CD4-positive, alpha-beta T cell treated with Interleukin-15 for 4 hours (primary cell): ENCODE measurements around the gene ZFP1.
"Not testable (repeated sequence)": the region's sequence is repeated elsewhere in the genome, so short reads cannot be mapped to it uniquely, and the experiment has no call there.

Experiments used
- DNase-seq: peaks from one replicate; pipeline ENCODE4 v3.0.0-alpha.2; 2020; ENCODE audit warnings: low spot score

ZFP1 gene

DNA sequence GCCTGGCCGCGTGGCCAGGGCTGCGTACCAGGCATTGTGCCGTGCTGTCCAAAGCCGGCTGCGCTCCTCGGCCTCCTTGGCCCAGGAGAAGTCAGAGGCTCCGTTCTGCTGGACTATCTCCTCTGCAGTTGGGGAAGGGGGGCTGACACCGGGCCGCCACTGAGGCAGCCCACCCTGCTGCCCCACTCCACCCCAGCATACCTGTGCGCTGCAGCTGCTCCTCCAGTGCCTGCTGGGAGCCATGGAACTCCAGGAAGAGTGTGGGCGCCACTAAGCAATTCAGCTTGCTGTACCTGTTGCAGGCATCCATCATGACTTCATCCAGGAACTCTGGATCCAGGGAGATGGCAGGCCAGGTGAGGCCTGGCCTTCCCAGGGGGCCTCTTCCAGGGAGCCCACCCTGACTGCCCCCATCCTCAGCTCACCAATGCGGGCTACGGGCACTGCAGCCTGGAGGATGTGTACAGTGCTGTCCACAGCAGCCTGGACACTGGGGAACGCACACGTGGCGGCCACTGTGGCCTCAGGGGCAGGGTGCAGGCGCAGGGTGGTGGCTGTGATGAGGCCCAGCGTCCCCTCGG, 34.7 kb upstream of the ZFP1 start:
- no peak for DNase-seq

- no peak for DNase-seq
Observed at GRCh38 chr16:75114179-75114945, 34.0 kb upstream of the ZFP1 start.

GRCh38 chr16:75114946-75115825, 33.1 kb upstream of the ZFP1 start:
- no peak for DNase-seq

- no peak for DNase-seq
Observed at GRCh38 chr16:75116081-75116910, 32.0 kb upstream of the ZFP1 start, which contains the start of gene LDHD. TSS of gene LDHD (minus strand) at chr16:75116780. CDS start at chr16:75116720, 60 bp downstream.

DNA sequence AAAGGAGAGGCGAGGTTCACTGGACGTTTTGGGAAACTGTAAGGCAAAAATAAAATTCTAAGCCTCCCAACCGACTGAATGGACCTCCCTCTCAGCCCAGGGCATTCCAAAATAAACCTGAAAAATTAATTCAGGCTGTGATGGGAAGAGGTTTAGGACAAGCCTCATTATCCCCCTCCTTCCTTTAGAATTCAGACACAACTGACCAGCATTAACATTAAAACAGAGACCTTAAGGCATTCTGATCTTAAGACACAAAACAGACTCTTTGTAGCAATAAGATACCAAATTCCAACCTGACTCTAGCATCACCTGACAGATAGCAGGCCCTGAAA, 31.4 kb upstream of the ZFP1 start:
- no peak for DNase-seq

- no peak for DNase-seq
Observed at GRCh38 chr16:75118943-75119539, 29.3 kb upstream of the ZFP1 start.

DNA sequence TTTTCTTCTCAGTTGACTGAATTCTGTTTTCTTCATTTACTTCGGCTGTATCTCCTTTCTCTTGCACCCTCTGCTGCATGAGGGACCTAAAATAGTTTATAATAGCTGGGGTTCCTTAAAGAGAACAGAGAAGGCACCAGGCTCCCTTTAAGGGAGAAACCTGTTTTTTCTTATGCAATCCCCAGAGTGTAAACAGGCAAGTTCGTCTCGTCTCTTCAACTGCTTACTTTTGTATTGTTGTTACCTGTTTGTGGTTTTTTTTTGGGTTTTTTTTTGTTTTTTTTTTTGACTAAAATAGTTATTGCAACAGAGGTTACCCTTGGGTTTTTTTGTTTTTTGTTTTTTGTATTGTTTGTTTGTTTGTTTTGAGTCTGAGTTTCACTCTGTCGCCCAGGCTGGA, 28.1 kb upstream of the ZFP1 start:
- no peak for DNase-seq

GRCh38 chr16:75121949-75122568, 26.3 kb upstream of the ZFP1 start:
- DNase-seq = no peak

DNA sequence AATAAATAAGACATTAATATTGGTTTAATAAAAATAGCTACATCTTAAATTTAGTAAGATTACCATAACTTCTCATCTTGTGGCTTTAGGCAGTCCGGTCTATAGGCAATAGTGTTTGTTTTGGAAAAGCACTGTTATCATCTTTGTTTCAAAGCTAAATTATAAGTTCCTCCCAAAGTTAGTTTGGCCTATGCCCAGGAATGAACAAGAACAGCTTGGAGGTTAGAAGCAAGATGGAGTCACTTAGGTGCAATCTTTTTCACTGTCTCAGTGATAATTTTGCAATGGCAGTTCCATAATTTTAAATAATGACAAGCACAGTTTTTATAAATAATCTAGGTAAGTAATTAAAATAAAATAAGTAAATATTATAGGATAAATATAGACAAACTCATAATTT, 25.7 kb upstream of the ZFP1 start:
- DNase-seq = no peak

DNA sequence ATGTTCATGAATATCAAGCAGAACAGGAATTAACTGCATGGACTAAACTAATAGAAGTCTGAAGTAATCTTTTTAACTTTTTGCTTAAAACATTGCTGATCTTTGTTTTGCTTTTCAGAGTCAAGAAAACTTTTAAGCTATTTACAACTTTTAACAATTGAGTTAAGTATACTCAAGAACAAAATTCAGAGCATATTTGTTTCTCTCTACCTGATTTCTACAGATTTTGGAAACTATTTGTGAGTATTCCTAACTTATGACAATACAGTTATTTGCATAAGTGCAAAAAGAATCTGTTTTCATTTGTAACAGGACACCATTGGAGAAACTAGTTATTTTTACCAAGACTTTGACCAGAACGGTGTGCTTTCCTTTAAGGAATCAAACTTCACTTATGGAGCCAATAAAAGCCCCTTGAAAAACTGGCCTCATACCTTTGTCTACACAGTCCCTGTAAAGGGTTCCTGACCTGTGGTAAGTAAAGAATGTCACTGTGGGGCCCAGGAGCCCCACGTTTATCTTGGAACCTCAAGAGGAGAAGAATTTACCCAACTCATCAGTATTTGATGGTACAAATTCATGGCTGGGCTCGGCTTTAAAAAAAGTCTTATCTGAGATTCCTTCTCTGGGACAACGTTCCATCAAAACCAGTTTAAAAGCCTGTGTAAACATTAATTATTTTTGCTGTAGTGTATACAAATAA, 20.5 kb upstream of the ZFP1 start:
- no peak for DNase-seq

DNA sequence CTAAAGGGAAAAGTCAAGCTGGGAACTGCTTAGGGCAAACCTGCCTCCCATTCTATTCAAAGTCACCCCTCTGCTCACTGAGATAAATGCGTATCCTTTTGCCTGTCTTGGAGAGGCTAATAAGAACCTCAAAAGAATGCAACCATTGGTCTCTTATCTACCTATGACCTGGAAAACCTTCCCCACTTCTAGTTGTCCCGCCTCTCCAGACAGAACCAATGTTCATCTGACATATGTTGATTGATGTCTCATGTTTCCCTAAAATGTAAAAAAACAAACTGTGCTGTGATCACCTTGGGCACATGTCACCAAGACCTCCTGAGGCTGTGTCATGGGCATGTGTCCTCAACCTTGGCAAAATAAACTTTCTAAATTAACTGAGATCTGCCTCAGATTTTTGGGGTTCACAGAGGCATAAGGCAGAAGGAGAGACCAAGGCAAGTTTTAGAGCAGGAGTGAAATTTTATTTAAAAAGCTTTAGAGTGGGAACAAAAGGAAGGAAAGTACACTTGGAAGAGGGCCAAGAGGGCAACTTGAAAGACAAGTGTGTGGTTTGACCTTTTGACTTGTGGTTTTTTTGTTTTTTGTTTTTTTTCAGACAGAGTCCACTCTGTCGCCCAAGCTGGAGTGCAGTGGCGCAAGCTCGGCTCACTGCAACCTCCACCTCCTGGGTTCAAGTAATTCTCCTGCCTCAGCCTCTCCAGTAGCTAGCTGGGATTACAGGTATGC, 18.7 kb upstream of the ZFP1 start:
- DNase-seq = not testable (repeated sequence)

DNA sequence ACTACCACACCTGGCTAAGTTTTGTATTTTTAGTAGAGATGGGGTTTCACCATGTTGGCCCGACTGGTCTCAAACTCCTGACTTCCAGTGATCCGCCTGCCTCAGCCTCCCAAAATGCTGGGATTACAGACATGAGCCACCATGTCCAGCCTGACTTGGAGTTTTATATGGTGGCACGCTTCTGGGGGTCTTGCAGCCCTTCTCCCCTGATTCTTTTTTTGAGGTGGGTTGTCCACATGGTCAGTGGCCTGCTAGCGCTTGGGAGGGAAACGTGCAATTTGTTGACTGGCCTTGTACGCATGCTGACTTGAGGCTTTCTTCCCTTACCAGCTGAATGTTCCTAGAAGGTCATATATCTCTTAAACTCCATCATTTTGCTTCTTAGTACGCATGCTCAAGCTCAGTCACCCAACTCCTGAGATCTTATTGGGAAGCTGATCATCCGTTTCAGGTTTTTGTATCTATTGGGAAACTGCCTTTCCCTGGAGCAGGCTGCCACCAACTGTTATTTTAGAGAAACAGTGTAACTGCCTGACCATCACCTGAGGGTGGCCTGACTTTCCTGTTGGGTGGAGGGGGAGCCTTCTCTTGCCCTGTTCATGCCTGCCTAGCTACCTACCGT, 18.1 kb upstream of the ZFP1 start:
- no peak for DNase-seq

- no peak for DNase-seq
Observed at GRCh38 chr16:75131081-75131480, 17.2 kb upstream of the ZFP1 start.

DNA sequence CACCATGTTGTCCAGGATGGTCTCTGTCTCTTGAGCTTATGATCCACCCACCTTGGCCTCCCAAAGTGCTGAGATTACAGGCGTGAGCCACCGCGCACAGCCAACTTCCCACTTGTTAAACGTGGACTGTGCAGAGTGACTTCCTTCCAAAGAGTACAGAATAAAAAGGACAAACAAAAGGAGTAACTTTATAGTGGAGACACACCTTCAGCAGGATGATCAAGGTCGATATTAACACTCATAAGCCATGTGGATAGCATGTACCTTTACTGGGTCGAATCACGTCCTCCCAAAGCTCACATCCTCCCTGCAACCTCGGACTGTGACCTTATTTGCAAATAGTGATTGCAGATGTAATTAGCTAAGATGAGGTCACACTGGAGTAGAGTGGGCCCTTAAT, 10.1 kb upstream of the ZFP1 start:
- DNase-seq = no peak

DNA sequence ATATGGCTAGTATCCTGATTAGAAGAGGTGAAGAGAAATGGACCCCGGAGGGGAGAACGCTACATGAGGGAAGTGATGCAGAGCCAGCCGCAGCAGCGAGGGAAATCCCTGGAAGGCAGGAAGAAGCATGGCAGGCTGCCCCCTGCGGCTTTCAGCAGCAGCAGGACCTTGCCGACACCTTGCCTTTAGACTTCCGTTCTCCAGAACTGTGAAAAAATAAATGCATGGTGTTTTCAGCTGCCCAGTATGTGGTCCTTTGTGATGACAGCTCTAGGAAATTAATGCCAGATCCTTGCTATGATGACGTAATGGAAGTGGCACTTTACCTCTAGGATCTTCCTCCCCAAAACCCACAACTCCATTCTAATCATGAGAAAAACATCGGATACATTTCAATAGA, 9.7 kb upstream of the ZFP1 start:
- DNase-seq = no peak

- DNase-seq = no peak
Observed at GRCh38 chr16:75139498-75139897, 8.8 kb upstream of the ZFP1 start.

- DNase-seq = no peak
Observed at GRCh38 chr16:75143941-75144340, 4.4 kb upstream of the ZFP1 start.

DNA sequence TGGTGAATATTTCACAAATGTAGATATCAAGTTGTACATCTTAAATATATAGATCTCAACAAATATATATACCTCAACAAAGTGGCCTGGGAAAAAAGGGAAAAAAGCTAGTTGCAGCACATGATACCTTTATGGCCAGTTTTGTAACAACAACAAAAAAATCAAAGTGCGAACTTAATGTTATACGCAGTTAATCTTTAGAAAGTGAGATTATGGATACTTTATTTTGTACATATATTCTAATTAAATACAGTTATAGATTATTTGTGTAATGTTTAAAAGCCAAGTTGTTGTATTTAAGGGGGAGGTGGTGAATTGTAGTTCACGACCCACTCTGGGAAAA, 385 bp upstream of the ZFP1 start:
- no peak for DNase-seq

DNA sequence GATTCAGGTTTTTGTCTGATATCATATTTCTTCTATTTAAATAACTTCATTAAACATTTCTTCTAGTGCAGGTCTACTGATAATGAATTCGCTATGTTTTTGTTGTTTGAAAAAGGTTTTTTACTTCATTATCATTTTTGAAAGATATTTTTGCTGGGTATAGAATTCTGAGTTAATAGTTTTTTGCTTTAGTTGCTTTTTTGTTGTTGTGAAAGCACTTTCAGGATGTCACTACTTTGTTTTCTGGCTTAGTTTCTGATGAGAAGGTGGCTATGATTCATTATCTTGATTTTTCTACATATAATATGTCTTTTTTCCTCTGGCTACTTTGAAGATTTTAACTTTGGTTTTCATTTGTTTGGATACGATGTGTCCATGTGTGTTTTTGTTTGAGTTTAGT, 3.5 kb downstream of the ZFP1 start:
- DNase-seq = no peak

DNA sequence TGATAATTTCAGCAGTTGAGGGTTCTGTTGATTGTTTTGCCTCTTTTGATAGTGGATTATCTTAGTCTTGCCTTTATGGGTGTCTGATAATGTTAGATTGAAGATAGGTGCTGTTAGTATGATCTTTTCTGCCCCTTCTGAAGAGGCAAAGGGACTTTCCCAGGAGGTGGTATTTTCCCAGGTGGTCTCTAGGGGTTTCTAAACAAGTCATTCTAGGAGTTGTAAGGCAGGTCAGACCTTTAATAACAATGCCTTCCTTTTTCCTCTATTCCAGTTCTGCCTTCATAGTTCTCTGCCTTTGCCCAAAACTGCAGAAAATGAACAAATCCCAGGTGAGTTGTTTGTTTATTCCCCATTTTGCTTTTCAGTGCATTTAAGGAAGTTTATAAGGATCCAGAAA, 4.3 kb downstream of the ZFP1 start:
- no peak for DNase-seq
